Mammary epithelial cell (primary cell): ENCODE results near the gene NID1.

Experiments used
- CTCF ChIP-seq, 2 donors: IDR thresholded peaks in 1 of 2; conservative IDR thresholded peaks in 1 of 2; 2 replicates each; pipeline ENCODE4 v1.5.1; 2011 to 2012; ENCODE audit warnings: inconsistent platforms in 2 of 2, low read length in 2 of 2, mild to moderate bottlenecking in 2 of 2, control low read depth in 1 of 2, low read depth in 1 of 2; ENCODE audit not compliant: insufficient read depth in 1 of 2; ENCODE audit errors: extremely low read depth in 1 of 2
- EZH2 ChIP-seq: IDR thresholded peaks from 2 replicates; pipeline ENCODE4 v1.6.1; 2012; ENCODE audit warnings: low read length, inconsistent platforms, borderline replicate concordance

- TF ChIP-seq CTCF (conservative IDR thresholded peaks at IDR 0.05 in 1 of 2, IDR thresholded peaks at IDR 0.05 in 1 of 2; ENCODE audit: extremely low read depth in 1 of 2, insufficient read depth in 1 of 2, low read depth in 1 of 2, low read length in 2 of 2) (no peak), EZH2 (no peak)
Measured at GRCh38 chr1:236070753-236071152, 5.9 kb upstream of the NID1 start.
